ENCODE measurements around the gene HDAC4.

HDAC4 gene

GRCh38 chr2:239256350-239256743 is 144.5 kb downstream of the HDAC4 start:
- TF ChIP-seq, protein P1, sequence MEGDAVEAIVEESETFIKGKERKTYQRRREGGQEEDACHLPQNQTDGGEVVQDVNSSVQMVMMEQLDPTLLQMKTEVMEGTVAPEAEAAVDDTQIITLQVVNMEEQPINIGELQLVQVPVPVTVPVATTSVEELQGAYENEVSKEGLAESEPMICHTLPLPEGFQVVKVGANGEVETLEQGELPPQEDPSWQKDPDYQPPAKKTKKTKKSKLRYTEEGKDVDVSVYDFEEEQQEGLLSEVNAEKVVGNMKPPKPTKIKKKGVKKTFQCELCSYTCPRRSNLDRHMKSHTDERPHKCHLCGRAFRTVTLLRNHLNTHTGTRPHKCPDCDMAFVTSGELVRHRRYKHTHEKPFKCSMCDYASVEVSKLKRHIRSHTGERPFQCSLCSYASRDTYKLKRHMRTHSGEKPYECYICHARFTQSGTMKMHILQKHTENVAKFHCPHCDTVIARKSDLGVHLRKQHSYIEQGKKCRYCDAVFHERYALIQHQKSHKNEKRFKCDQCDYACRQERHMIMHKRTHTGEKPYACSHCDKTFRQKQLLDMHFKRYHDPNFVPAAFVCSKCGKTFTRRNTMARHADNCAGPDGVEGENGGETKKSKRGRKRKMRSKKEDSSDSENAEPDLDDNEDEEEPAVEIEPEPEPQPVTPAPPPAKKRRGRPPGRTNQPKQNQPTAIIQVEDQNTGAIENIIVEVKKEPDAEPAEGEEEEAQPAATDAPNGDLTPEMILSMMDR (conservative IDR thresholded peaks at IDR 0.05; ENCODE audit: low read length): no peak
- DNase-seq (ENCODE audit: low read depth): no peak
- H3K4me3 ChIP-seq (ENCODE audit: low read length): no peak overlapping the region

DNA sequence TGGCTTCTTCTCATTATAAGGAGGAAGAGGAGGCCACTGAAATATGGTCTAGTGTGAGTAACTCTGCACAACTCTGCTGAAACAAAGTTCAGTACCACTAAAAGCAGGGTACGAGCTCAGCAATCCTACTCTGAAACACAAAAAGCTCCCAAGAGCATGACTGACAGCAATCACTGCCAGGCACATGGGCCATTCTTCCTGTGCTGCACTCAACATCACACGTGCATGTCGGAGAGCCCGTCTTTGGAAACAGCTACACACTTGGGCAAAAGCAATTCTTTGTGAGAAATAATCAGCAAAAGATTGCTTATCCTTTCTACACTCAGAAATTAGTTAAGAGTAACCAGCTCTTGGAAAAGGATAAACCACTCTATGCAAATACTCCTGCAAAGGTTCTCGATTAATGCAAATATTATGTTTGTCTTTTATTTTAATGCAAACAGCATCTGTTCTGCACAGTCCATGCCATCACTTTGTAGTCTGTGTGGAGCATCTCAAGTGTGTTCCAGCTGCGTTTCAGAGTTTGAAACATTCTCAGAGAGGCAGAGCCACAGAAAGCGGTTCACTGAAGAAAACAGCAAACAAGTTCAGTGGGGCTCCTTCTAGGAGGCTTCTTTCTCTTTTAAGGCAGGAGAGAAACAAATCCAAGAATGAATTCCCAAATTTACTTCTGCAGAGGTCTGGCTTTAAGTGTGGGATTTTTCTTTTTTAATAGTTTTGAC is 145.0 kb downstream of the HDAC4 start:
- no peak for DNase-seq (ENCODE audit: low read depth)
- no peak overlapping the region for H3K4me3 ChIP-seq (ENCODE audit: low read length)
- TF ChIP-seq, protein P1 (conservative IDR thresholded peaks at IDR 0.05; ENCODE audit: low read length): no peak

DNA sequence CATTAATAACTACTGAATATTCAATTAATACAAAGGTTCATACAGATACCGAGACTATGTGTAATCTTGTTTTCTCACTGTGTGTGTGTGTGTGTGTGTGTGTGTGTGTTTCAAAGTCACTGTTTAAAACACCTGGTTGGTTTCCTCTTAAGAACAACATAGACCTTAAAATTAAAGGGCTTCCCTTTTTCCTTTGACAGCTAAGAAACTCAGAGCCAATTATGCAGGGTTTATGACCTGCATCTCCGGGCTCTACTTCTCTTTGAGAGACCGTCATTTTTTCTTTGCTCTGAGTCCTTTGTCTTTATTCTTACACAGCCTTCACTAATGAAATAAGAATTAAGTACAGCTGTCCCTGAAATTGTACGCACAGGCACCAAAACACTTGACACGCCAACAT is 145.6 kb downstream of the HDAC4 start:
- TF ChIP-seq, protein P1 (conservative IDR thresholded peaks at IDR 0.05; ENCODE audit: low read length): no peak
- DNase-seq (ENCODE audit: low read depth): no peak
- no peak overlapping the region for H3K4me3 ChIP-seq (ENCODE audit: low read length)

- DNase-seq (ENCODE audit: low read depth): no peak
- no peak overlapping the region for H3K4me3 ChIP-seq (ENCODE audit: low read length)
- TF ChIP-seq, protein P1 (conservative IDR thresholded peaks at IDR 0.05; ENCODE audit: low read length): no peak
Measured at GRCh38 chr2:239253701-239254436, 147.0 kb downstream of the HDAC4 start.

GRCh38 chr2:239253264-239253663 is 147.6 kb downstream of the HDAC4 start:
- H3K4me3 ChIP-seq (ENCODE audit: low read length): no peak overlapping the region
- no peak for DNase-seq (ENCODE audit: low read depth)
- TF ChIP-seq, protein P1 (conservative IDR thresholded peaks at IDR 0.05; ENCODE audit: low read length): no peak

GRCh38 chr2:239252801-239253200 is 148.0 kb downstream of the HDAC4 start:
- peak overlapping the region; percentile 3; the same call in 1 of the 2 replicates for H3K4me3 ChIP-seq (ENCODE audit: low read length)
- peak; percentile 75 for DNase-seq (ENCODE audit: low read depth)
- TF ChIP-seq, protein P1 (conservative IDR thresholded peaks at IDR 0.05; ENCODE audit: low read length): no peak

- no peak for DNase-seq (ENCODE audit: low read depth)
- TF ChIP-seq, protein P1 (conservative IDR thresholded peaks at IDR 0.05; ENCODE audit: low read length): no peak
- H3K4me3 ChIP-seq (ENCODE audit: low read length): no peak overlapping the region
Measured at GRCh38 chr2:239252393-239252792, 148.4 kb downstream of the HDAC4 start.
